NCI-H446 treated with DMSO at 0.1 percent for 48 hours (cell line): ENCODE measurements around the gene BLTP3B.
A peak's percentile ranks its signal among the peaks of the same experiment; 100 is the strongest.

Source experiments
- DNase-seq: peaks from one replicate; lab custom pipeline; 2025; lab: John Stamatoyannopoulos, UW

The BLTP3B gene

GRCh38 chr12:100120355-100120754 lies 22.3 kb downstream of the BLTP3B start:
- DNase-seq = no peak

GRCh38 chr12:100115291-100115690 lies 27.4 kb downstream of the BLTP3B start:
- DNase-seq = no peak

GRCh38 chr12:100114574-100114973 lies 28.1 kb downstream of the BLTP3B start:
- DNase-seq = peak; percentile 70

GRCh38 chr12:100110276-100110675 lies 32.4 kb downstream of the BLTP3B start:
- DNase-seq = no peak

- DNase-seq = no peak
Observed at GRCh38 chr12:100106861-100107260, 35.8 kb downstream of the BLTP3B start.

GRCh38 chr12:100105661-100106060 lies 37.0 kb downstream of the BLTP3B start:
- no peak for DNase-seq

GRCh38 chr12:100101000-100101399 lies 41.7 kb downstream of the BLTP3B start:
- no peak for DNase-seq
